ENCODE results near the gene MS4A15.

Gene MS4A15

GRCh38 chr11:60786811-60787567, 30.3 kb downstream of the MS4A15 start:
- Mint-ChIP-seq H3K36me3 (ENCODE audit: low read depth) (no peaks in the 10 kb centered on the region), H3K4me1 (peaks cover 19% of the 10 kb centered on the region), H3K27me3 (ENCODE audit: low read depth, poor library complexity) (peaks cover 12% of the 10 kb centered on the region), H3K9me3 (peaks cover 12% of the 10 kb centered on the region), H3K27ac (no peak overlapping the region), H3K4me3 (no peak overlapping the region)
- TF ChIP-seq, protein P1, sequence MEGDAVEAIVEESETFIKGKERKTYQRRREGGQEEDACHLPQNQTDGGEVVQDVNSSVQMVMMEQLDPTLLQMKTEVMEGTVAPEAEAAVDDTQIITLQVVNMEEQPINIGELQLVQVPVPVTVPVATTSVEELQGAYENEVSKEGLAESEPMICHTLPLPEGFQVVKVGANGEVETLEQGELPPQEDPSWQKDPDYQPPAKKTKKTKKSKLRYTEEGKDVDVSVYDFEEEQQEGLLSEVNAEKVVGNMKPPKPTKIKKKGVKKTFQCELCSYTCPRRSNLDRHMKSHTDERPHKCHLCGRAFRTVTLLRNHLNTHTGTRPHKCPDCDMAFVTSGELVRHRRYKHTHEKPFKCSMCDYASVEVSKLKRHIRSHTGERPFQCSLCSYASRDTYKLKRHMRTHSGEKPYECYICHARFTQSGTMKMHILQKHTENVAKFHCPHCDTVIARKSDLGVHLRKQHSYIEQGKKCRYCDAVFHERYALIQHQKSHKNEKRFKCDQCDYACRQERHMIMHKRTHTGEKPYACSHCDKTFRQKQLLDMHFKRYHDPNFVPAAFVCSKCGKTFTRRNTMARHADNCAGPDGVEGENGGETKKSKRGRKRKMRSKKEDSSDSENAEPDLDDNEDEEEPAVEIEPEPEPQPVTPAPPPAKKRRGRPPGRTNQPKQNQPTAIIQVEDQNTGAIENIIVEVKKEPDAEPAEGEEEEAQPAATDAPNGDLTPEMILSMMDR (IDR thresholded peaks at IDR 0.05), result no peak
- no peak for DNase-seq

DNA sequence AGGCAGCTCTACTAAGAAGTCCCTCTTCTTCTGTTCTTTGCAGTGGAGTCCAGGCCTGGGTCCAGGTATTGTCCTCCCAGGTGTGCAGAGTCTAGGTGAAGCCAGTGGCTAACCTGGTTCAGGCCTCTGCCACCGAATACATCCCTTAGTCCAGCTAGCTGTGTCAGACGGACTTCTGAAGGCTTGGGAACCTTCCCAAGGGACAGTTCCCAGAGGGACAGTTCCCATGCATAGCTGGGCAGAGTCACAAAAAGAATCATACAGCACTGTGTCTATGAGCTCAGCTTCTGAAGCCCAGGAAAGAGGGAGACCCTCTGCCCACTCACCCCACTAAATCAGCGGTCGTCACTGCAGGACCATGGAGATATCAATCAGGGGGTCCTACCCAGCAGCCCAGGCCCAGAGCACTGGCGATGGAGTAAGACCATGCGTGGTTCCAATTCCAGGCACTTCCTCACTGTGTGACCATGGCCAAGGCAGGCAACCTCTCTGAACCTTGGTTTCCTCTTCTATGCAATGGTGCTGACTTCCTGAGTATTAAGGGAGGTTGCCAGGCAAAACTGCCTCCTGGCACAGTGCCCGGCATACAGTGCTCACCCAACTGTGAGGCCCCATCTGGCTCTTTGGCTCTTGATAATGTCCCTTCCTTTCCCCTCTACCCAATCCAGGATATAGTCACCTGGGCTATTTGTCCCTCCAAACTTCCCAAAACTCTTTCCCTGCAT, 31.9 kb downstream of the MS4A15 start:
- Mint-ChIP-seq H3K27ac (no peak overlapping the region), H3K9me3 (peaks cover 20% of the 10 kb centered on the region), H3K36me3 (ENCODE audit: low read depth) (no peaks in the 10 kb centered on the region), H3K4me1 (peaks cover 19% of the 10 kb centered on the region), H3K27me3 (ENCODE audit: low read depth, poor library complexity) (peaks cover 19% of the 10 kb centered on the region), H3K4me3 (no peak overlapping the region)
- no peak for DNase-seq
- TF ChIP-seq, protein P1 (IDR thresholded peaks at IDR 0.05), result no peak

DNA sequence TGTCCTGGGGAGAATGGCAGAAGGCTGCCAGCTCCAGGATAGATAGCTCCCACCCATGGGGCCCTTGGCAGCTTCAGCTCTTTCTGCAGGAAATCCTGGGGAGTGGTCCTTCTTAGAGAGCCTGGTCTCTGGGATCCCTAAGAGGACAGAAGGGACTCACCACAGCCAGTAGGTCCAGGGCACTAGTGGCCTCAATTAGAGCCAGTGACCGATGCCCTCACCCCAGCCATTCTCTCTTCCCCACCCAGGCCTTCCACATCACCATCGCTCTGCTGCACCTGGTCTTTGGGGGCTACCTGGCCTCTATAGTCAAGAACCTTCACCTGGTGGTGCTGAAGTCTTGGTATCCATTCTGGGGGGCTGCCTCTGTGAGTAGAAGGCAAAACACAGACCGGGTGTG, 34.1 kb downstream of the MS4A15 start:
- H3K4me1 Mint-ChIP-seq, result peaks cover 10% of the 10 kb centered on the region
- DNase-seq, result no peak
- no peaks in the 10 kb centered on the region for H3K36me3 Mint-ChIP-seq (ENCODE audit: low read depth)
- H3K9me3 Mint-ChIP-seq, result peaks cover 20% of the 10 kb centered on the region
- H3K27ac Mint-ChIP-seq, result no peak overlapping the region
- no peak overlapping the region for H3K4me3 Mint-ChIP-seq
- TF ChIP-seq, protein P1 (IDR thresholded peaks at IDR 0.05), result no peak
- peaks cover 19% of the 10 kb centered on the region for H3K27me3 Mint-ChIP-seq (ENCODE audit: low read depth, poor library complexity)

DNA sequence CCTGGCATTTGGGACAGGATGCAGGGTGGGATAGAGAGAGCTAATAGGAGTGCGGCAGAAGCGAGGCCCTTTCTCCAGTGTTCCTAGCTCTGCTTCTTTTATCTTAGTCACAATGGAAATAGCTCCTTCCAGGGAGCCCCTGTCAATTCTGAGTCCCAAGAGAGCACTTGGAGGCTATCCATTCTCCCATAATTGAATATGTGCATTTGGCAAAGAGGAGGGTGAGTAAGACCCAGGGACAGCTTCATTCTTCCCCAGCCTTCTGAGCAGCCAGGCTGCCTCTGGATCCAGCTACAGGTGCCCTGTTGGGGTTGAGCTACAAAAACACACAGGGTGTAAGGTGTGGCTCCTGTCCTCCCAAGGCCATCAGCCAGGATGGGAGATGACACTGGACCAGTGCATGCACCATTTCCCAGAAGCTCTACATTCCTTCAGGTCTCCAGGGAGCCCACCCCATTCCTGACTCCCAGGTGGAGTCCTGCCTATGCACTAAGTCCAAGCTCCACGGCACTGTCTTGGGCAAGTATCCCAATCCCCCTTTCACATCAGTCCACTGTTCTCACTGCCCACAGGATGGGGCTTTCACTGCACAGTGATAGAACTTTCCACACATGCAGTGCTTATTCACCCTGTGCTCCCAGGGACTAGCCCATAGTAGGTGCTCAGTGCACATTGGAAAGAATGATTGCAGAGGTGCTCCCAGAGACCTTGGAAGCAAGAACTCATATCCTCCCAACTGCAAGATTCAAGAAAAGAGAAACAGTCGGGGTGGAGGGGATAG, 34.7 kb downstream of the MS4A15 start:
- no peak for DNase-seq
- Mint-ChIP-seq H3K4me3 (no peak overlapping the region), H3K4me1 (peaks cover 4% of the 10 kb centered on the region), H3K36me3 (ENCODE audit: low read depth) (no peaks in the 10 kb centered on the region), H3K9me3 (peaks cover 20% of the 10 kb centered on the region), H3K27ac (no peak overlapping the region), H3K27me3 (ENCODE audit: low read depth, poor library complexity) (peaks cover 21% of the 10 kb centered on the region)
- TF ChIP-seq, protein P1 (IDR thresholded peaks at IDR 0.05), result no peak

DNA sequence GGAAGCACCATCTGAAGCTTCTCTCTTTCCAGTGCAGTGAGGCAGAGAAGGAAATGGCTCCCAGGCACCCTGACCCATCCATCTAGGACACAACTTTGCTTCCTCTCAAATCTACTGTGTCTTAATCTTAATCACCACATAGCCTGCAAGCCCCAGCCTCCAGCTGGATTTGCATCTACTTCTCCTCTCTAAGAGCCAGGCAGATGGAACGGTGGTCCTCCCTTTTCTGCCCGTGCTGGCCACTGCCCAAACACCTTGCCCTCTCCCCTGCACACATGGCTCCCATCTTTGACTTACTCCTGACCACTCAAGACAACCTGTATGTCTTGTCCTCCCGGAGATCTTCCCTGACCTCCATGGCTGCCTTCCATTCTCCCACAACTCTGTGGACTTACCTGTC, 35.9 kb downstream of the MS4A15 start:
- Mint-ChIP-seq H3K4me1 (no peaks in the 10 kb centered on the region), H3K27ac (no peak overlapping the region), H3K27me3 (ENCODE audit: low read depth, poor library complexity) (peaks cover 29% of the 10 kb centered on the region), H3K36me3 (ENCODE audit: low read depth) (no peaks in the 10 kb centered on the region), H3K9me3 (peaks cover 20% of the 10 kb centered on the region), H3K4me3 (no peak overlapping the region)
- DNase-seq, result no peak
- TF ChIP-seq, protein P1 (IDR thresholded peaks at IDR 0.05), result no peak
